SH-SY5Y (cell line): ENCODE data around the gene MED29.

ENCODE experiments used
- GATA2 ChIP-seq: IDR thresholded peaks from 2 replicates; pipeline ENCODE4 v1.6.1; 2011; ENCODE audit warnings: mild to moderate bottlenecking, low read depth, low read length
- GATA3 ChIP-seq: IDR thresholded peaks from 2 replicates; pipeline ENCODE4 v1.6.1; 2011; ENCODE audit warnings: low read depth, mild to moderate bottlenecking, low read length, moderate library complexity

DNA sequence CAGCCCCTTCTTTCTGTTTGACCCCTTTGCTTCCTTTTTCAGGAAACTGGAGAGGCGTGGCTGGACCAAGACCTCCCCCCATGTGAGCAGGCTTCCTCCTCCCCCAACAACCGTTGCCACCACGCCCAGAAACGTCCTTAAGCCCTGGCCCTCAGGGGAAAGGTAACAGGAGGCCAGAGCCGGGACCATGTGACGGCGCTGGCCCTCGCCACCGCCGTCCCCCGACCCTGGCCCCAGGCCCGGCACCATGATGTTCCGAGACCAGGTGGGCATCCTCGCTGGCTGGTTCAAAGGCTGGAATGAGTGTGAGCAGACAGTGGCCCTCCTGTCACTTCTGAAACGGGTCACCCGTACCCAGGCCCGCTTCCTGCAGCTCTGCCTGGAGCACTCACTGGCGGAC, 34.5 kb upstream of the MED29 start:
- TF ChIP-seq GATA2 (no peak), GATA3 (no peak)
